Measurements from ENCODE around the gene CYP8B1. TPM values are rescaled to one million over a fixed set of nuclear protein-coding genes. Genes with fewer than 3 reads are reported as not detected.

The CYP8B1 gene
- total and polyA plus RNA-seq, 3 donors from 2014 or later = not detected

GRCh38 chr3:42873221-42873982 is 2.3 kb downstream of the CYP8B1 start:
- intact Hi-C loops (cut with DNase I; ENCODE audit: low total_unique reads) = no loop called here
- WGBS, 2 donors = 87 to 89% methylated on average over 9 of the region's 9 CpGs
- no peaks in the 10 kb centered on the region for H3K27me3 ChIP-seq
- H3K4me1 ChIP-seq = peaks cover 8% of the 10 kb centered on the region
- no peak for DNase-seq
- H3K4me3 ChIP-seq = no peak overlapping the region
- TF ChIP-seq, protein P1, sequence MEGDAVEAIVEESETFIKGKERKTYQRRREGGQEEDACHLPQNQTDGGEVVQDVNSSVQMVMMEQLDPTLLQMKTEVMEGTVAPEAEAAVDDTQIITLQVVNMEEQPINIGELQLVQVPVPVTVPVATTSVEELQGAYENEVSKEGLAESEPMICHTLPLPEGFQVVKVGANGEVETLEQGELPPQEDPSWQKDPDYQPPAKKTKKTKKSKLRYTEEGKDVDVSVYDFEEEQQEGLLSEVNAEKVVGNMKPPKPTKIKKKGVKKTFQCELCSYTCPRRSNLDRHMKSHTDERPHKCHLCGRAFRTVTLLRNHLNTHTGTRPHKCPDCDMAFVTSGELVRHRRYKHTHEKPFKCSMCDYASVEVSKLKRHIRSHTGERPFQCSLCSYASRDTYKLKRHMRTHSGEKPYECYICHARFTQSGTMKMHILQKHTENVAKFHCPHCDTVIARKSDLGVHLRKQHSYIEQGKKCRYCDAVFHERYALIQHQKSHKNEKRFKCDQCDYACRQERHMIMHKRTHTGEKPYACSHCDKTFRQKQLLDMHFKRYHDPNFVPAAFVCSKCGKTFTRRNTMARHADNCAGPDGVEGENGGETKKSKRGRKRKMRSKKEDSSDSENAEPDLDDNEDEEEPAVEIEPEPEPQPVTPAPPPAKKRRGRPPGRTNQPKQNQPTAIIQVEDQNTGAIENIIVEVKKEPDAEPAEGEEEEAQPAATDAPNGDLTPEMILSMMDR (IDR thresholded peaks at IDR 0.05) = no peak
- TF ChIP-seq POLR2A (IDR thresholded peaks at IDR 0.05) = no peak
- H3K9me3 ChIP-seq = no peaks in the 10 kb centered on the region
- H3K36me3 ChIP-seq (ENCODE audit: low read depth, missing control alignments) = no peaks in the 10 kb centered on the region
- H3K27ac ChIP-seq = no peak overlapping the region

DNA sequence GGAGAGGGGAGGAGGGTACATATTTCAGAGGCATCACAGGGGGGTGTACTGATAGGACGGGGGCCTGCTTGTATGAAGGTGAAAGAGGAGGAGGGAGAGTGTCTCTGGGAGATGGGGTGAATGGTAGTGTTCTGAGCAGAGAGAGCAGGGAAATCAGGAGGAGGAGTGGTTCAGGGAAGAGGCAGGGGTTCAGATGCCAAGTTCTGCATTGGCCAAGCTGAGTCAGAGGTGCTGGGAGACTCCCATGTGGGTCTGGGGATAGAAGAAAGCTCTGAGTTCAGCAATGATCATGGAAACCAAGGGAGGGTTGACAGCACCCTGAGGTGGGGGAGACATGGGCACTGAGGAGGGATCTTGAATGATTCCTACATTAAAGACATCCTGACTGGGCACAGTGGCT is 3.0 kb downstream of the CYP8B1 start:
- Histone ChIP-seq H3K4me3 (no peak overlapping the region), H3K4me1 (peaks cover 8% of the 10 kb centered on the region), H3K27ac (no peak overlapping the region), H3K36me3 (ENCODE audit: low read depth, missing control alignments) (no peaks in the 10 kb centered on the region), H3K27me3 (no peaks in the 10 kb centered on the region), H3K9me3 (no peaks in the 10 kb centered on the region)
- WGBS, 2 donors = 73 to 87% methylated on average over 1 of the region's 1 CpG
- intact Hi-C loops (cut with DNase I; ENCODE audit: low total_unique reads) = no loop called here
- TF ChIP-seq, protein P1 (IDR thresholded peaks at IDR 0.05) = no peak
- TF ChIP-seq POLR2A (IDR thresholded peaks at IDR 0.05) = no peak
- no peak for DNase-seq

GRCh38 chr3:42871592-42872196 is 4.0 kb downstream of the CYP8B1 start:
- H3K9me3 ChIP-seq = no peaks in the 10 kb centered on the region
- intact Hi-C loops (cut with DNase I; ENCODE audit: low total_unique reads) = no loop called here
- 43% methylated on average over 5 of the region's 5 CpGs for WGBS, 2 donors
- peak; percentile 38 for DNase-seq
- TF ChIP-seq, protein P1 (IDR thresholded peaks at IDR 0.05) = no peak
- TF ChIP-seq POLR2A (IDR thresholded peaks at IDR 0.05) = no peak
- H3K4me1 ChIP-seq = peaks cover 8% of the 10 kb centered on the region
- no peak overlapping the region for H3K27ac ChIP-seq
- no peaks in the 10 kb centered on the region for H3K27me3 ChIP-seq
- H3K36me3 ChIP-seq (ENCODE audit: low read depth, missing control alignments) = no peaks in the 10 kb centered on the region
- H3K4me3 ChIP-seq = no peak overlapping the region

DNA sequence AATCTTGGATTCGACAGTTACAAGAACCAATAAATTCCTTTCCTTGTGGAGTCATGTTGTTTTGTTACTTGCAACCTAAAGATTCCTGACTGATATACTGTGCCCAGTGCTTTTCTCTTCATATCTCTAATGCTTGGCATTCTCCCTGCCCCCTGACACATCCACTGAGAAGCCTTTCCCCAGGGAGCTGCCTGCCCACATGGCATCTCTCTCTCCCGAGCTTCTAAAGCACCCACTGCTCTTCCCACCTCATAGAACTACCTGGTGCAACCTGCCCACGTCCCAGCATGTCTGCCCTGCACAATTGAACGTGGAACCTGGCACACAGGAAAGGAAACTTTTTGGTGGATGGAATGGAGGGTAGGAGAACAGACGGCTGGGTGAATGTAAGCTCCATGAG is 6.8 kb downstream of the CYP8B1 start:
- no peak for DNase-seq
- WGBS, 2 donors = 85 to 88% methylated on average over 5 of the region's 5 CpGs
- no peak overlapping the region for H3K27ac ChIP-seq
- intact Hi-C loops (cut with DNase I; ENCODE audit: low total_unique reads) = no loop called here
- H3K4me1 ChIP-seq = peaks cover 8% of the 10 kb centered on the region
- no peaks in the 10 kb centered on the region for H3K9me3 ChIP-seq
- no peaks in the 10 kb centered on the region for H3K27me3 ChIP-seq
- H3K36me3 ChIP-seq (ENCODE audit: low read depth, missing control alignments) = no peaks in the 10 kb centered on the region
- H3K4me3 ChIP-seq = no peak overlapping the region
- TF ChIP-seq, protein P1 (IDR thresholded peaks at IDR 0.05) = no peak
- TF ChIP-seq POLR2A (IDR thresholded peaks at IDR 0.05) = no peak
